ENCODE measurements around the gene SUN5.
"Not testable (repeated sequence)": the region's sequence is repeated elsewhere in the genome, so short reads cannot be mapped to it uniquely, and the experiment has no call there.

SUN5 gene

GRCh38 chr20:32975121-32975520 is 29.1 kb downstream of the SUN5 start:
- not testable (repeated sequence) for DNase-seq

- not testable (repeated sequence) for DNase-seq
Observed at GRCh38 chr20:32974204-32975064, 29.8 kb downstream of the SUN5 start.

- DNase-seq: no peak
Observed at GRCh38 chr20:32973077-32973717, 31.0 kb downstream of the SUN5 start.

DNA sequence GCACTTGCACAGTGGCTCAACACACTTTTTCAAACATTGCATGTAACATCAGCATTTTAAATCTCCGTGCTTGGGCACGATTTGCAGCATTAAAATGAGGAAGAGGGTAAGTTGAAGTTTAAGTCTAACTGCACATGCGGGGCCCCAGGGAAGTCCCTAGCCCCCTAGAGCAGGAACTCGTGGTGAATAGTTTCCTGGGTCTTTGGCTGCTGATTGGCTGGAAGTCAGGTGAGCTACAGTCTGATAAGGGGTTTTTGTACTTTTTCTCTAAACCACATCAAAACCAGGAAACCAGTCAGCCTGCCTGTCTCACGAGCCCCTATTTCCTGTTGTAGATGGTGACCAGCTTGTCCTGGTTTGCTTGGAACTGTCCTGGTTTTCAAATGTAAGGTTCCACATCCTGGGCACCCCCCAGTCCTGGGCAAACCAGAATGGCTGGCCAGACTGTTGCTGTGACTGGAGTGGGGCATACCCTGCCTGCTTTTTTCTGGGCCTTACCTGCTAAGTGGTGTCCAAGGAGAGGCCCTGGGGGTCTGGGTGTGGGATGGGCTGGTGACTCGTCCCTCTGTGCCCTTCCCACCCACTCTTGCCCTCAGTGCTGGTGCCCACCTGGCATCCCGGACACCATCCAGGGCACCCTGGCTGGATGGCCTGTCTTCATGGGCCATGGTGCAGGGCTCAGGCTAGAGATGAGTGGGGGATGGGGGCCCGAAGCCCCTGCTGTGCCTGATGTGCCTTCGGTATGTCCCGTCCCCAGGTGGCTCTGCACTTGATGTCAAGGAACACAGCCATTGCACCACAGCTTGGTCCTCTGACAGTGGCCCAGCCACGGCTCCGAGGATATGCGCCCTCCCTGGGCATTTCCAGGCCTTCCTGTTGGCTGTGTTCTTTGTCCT is 31.8 kb downstream of the SUN5 start:
- peak; percentile 69 for DNase-seq

DNA sequence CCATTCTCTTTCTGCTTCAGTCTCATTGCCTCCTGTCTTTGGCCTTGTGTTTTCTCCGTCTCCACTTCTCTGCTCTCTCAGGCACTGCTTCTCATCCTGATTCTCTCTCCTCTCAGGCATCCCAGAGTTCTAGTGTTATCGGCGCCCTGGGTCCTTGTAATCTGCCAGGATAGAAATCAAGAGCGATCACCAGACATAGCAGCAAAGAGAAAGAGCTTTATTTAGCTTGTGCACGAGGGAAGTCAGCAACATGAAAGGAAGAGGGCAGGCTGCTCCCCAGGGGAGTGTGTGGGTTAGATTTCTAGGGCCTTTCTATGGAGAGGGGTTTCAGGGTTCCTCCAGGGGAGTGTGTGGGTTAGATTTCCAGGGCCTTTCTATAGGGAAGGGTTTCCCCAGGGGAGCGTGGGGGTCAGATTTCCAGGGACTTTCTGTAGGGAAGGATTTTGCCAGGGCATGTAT is 32.5 kb downstream of the SUN5 start:
- peak; percentile 34 for DNase-seq

DNA sequence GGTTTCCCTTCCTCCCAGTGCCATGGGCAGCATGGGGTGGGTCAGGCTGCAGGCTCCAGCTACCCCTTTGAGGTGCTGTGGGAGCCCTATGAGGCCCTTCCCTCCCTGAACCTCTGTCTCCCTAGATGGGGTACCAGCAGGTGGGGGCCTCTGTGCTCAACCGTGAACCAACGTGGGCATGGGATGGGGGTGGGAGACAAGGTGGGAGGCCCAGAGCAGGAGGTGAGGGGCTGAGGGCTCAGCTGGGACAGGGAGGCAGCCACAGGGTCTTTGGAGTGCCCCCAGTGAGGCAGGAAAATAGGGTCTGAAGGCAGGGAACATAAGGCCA is 33.3 kb downstream of the SUN5 start:
- DNase-seq: no peak

GRCh38 chr20:32970115-32970972 is 33.9 kb downstream of the SUN5 start:
- peak; percentile 41 for DNase-seq

DNA sequence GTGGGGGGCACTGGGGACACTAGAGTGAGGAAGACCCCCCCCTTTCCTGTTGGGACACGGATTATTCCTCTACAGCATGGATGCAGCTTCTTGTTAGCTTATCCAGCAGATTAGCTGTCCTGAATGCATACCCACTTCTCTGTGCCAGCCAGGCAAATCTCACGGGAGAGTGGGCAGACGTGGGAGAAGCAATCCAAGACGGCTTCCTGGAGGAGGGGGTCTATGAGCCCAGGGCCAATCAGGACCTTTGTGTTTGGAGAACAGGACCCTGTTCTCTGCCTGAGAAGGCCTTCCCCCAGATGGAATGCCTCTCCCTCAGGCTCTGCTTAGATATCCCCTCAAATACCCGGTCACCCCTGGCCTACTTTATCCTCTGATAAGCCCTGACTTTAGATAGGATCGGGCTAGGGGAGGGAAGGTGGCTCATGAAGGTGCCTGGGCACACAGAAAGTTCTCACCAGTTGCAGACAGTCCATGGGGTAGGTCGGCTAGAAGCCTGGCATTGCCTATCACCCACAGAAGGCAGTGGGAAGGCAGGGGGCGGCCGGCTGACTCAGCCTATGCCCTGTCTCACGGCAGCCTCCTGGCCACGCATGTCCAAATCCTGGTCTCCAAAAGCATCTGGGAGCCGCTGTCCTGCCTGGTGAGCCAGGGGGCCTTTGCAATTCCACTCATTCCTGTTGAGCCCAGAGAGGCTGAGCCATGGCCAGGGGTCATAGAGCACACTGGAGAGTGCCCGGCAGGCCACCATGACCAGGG is 34.7 kb downstream of the SUN5 start:
- no peak for DNase-seq

GRCh38 chr20:32968478-32969241 is 35.6 kb downstream of the SUN5 start:
- peak; percentile 29 for DNase-seq

DNA sequence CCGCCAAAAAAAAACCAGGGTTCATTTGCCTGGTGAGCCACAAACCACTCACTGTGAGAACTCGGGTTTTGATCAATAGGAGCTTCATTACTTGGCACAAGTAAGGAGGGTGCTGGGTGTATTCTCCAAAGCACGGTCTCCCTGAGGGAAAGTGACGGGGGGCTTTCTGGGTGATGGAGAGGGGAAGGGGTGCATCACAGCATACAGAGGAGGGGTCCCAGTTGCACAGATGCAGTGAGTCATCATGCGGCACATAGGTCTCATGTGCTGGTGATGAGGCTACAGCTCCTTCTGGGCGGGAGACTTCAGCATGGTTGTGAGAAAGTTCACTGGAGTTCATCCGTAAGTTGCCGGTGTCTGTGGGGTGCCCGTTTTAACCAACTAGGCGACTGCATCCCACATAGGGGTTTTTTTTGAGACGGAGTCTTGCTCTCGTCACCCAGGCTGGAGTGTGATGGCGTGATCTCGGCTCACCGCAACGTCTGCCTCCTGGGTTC is 36.2 kb downstream of the SUN5 start:
- no peak for DNase-seq

GRCh38 chr20:32966881-32967781 is 37.1 kb downstream of the SUN5 start:
- DNase-seq: peak; percentile 51

DNA sequence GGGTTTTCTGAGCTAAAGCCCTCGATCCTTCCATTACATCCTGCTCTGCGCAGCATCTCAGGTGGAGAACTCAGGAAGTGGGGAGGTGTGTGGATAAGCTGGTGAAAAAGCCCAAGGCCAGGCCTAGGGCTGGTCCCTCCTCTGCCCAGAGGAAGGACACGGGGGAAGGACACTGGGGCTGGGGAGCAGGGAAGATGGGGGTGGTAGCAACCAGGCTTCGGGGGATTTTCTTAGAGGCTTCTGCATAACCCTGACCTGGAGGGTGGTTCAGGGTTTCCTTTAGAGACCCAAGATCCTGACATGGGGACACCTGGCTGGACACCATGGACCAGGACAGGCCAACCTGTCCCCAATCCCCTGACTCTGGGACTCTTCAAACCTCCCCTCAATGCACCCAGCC is 37.9 kb downstream of the SUN5 start:
- peak; percentile 26 for DNase-seq

GRCh38 chr20:32965581-32966373 is 38.5 kb downstream of the SUN5 start:
- peak; percentile 31 for DNase-seq

GRCh38 chr20:32965115-32965514 is 39.1 kb downstream of the SUN5 start:
- DNase-seq: no peak

- DNase-seq: no peak
Observed at GRCh38 chr20:32964575-32964974, 39.7 kb downstream of the SUN5 start.

DNA sequence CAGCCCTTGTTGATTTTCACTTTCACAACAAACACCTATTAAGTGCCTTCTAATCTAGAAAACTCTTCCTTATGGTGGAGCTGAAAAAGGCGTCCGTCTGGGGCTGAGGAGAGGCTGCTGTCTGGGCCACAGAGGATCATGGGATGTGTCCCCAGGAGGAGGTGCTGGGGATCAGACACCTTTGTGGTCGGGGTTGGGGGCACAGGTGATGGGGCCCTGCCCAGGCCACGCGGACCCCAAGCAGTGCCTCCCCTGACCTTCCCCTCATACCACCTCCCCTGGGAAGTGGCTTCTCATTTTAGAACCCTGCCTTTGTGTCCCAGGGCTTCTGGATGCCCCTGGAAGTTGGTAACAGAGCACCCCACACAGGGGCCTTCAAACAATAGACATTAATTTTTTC is 41.1 kb downstream of the SUN5 start:
- peak; percentile 21 for DNase-seq

DNA sequence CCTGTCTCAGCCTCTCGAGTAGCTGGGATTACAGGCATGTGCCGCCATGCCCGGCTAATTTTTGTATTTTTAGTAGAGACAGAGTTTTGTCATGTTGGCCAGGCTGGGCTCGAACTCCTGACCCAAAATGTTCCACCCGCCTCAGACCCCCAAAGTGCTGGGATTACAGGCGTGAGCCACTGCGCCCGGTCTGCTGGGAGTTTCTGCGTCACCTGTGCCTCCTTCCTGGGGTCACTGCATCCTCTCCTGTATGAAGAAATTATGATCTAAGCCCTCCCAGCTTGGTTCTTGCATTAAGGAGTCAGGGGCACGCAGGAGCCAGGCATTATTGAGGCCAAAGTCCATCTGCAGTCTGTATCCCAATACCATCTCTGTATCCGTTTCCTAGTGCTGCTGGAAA is 41.6 kb downstream of the SUN5 start:
- not testable (repeated sequence) for DNase-seq

DNA sequence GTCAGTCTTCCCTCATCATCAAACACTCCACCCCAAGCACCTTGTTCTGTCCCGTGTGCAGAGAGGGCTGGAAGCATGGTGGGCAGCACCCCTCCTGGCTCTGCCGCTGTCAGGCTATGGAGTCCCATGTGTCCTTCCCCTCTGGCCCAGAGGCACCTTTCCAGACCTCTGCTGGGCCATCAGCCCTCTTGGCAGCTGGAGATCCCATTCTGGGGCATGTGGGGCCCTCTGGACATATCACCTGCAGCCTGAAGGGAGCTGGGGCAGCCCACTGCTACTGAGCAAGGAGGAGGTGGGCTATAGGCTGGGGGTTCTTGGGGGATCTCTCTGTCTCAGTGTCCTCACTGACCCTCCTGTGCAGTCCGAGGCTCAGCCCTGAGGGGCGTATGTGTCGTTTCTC is 42.2 kb downstream of the SUN5 start:
- DNase-seq: no peak
